Liver (tissue), 9 donors: ENCODE data around the gene GMFB. TPM values are rescaled to one million over a fixed set of nuclear protein-coding genes. Genes with fewer than 3 reads are reported as not detected.
"Not testable (repeated sequence)": the region's sequence is repeated elsewhere in the genome, so short reads cannot be mapped to it uniquely, and the experiment has no call there.

Source experiments
- DNase-seq: peaks from one replicate; pipeline ENCODE4 v3.0.0-alpha.2; 2017; ENCODE audit warnings: low spot score
- H3K27ac ChIP-seq, 2 donors: one replicate each; pipeline ENCODE4 v1.7.0; 2013; ENCODE audit warnings: inconsistent platforms in 2 of 2, low read length in 2 of 2, control low read depth in 1 of 2, low read depth in 1 of 2, mild to moderate bottlenecking in 1 of 2
- H3K27me3 ChIP-seq, 4 donors: one replicate each; pipeline versions ENCODE4 v1.6.1 to v1.7.0; 2013; ENCODE audit warnings: low read length in 3 of 4, inconsistent platforms in 1 of 4, mild to moderate bottlenecking in 1 of 4, moderate library complexity in 1 of 4; ENCODE audit not compliant: control insufficient read depth in 4 of 4, insufficient read depth in 4 of 4
- H3K36me3 ChIP-seq, 4 donors: one replicate each; pipeline versions ENCODE4 v1.6.1 to v1.7.0; 2013; ENCODE audit warnings: low read length in 3 of 4, mild to moderate bottlenecking in 3 of 4, low read depth in 1 of 4, moderate library complexity in 1 of 4; ENCODE audit not compliant: control insufficient read depth in 4 of 4, insufficient read depth in 3 of 4
- H3K4me1 ChIP-seq, 4 donors: one replicate each; pipeline versions ENCODE4 v1.6.1 to v1.7.0; 2013; ENCODE audit warnings: low read length in 3 of 4, mild to moderate bottlenecking in 3 of 4, moderate library complexity in 1 of 4; ENCODE audit not compliant: control insufficient read depth in 4 of 4, insufficient read depth in 4 of 4
- H3K4me3 ChIP-seq, 3 donors: one replicate each; pipeline versions ENCODE4 v1.6.1 to v1.7.0; 2013; ENCODE audit warnings: low read length in 3 of 3, control low read depth in 1 of 3, low read depth in 1 of 3, mild to moderate bottlenecking in 1 of 3
- H3K9ac ChIP-seq, 2 donors: one replicate each; pipeline ENCODE4 v1.7.0; 2013; ENCODE audit warnings: low read length in 2 of 2, mild to moderate bottlenecking in 2 of 2, moderate library complexity in 2 of 2, control low read depth in 1 of 2, low read depth in 1 of 2
- H3K9me3 ChIP-seq, 4 donors: one replicate each; pipeline versions ENCODE4 v1.6.1 to v1.7.0; 2013; ENCODE audit warnings: low read length in 3 of 4; ENCODE audit not compliant: control insufficient read depth in 4 of 4
- EGR1 ChIP-seq, 2 donors: IDR thresholded peaks; 2 replicates each; pipeline ENCODE4 v1.6.1; 2016 to 2018; ENCODE audit warnings: antibody characterized with exemption in 2 of 2, low read depth in 2 of 2
- FOXA1 ChIP-seq: IDR thresholded peaks from 2 replicates; pipeline ENCODE4 v1.6.1; 2016; ENCODE audit warnings: antibody characterized with exemption
- FOXA2 ChIP-seq: IDR thresholded peaks from 2 replicates; pipeline ENCODE4 v1.6.1; 2016; ENCODE audit warnings: antibody characterized with exemption
- GABPA ChIP-seq, 2 donors: IDR thresholded peaks in 1 of 2; conservative IDR thresholded peaks in 1 of 2; 2 replicates each; pipeline ENCODE4 v1.6.1; 2016; ENCODE audit warnings: antibody characterized with exemption in 2 of 2, mild to moderate bottlenecking in 1 of 2, moderate library complexity in 1 of 2
- HNF4A ChIP-seq, 2 donors: conservative IDR thresholded peaks; 2 replicates each; pipeline ENCODE4 v1.6.1; 2016; ENCODE audit warnings: antibody characterized with exemption in 2 of 2, mild to moderate bottlenecking in 2 of 2
- HNF4G ChIP-seq: IDR thresholded peaks from 2 replicates; pipeline ENCODE4 v1.6.1; 2016; ENCODE audit warnings: antibody characterized with exemption
- JUND ChIP-seq, 2 donors: IDR thresholded peaks; 2 replicates each; pipeline ENCODE4 v1.6.1; 2016; ENCODE audit warnings: antibody characterized with exemption in 2 of 2
- NR2F2 ChIP-seq: IDR thresholded peaks from 2 replicates; pipeline ENCODE4 v1.6.1; 2016; ENCODE audit warnings: antibody characterized with exemption
- RAD21 ChIP-seq, 2 donors: IDR thresholded peaks; 2 replicates each; pipeline ENCODE4 v1.6.1; 2016; ENCODE audit warnings: antibody characterized with exemption in 2 of 2, mild to moderate bottlenecking in 2 of 2
- RXRA ChIP-seq, 2 donors: IDR thresholded peaks; 2 replicates each; pipeline ENCODE4 v1.6.1; 2017 to 2018; ENCODE audit warnings: antibody characterized with exemption in 2 of 2, mild to moderate bottlenecking in 1 of 2
- SP1 ChIP-seq: IDR thresholded peaks from 2 replicates; pipeline ENCODE4 v1.6.1; 2018; ENCODE audit warnings: antibody characterized with exemption, mild to moderate bottlenecking
- TAF1 ChIP-seq: conservative IDR thresholded peaks from 2 replicates; pipeline ENCODE4 v1.6.1; 2016; ENCODE audit warnings: antibody characterized with exemption, mild to moderate bottlenecking
- YY1 ChIP-seq: IDR thresholded peaks from 2 replicates; pipeline ENCODE4 v1.6.1; 2016; ENCODE audit warnings: antibody characterized with exemption, mild to moderate bottlenecking
- WGBS: extraction: QIAGEN DNeasy Blood & Tissue Kit; methylation state at CpG from one replicate; pipeline ENCODE4 v1.1.7; 2013; 5-methylcytosine and 5-hydroxymethylcytosine counted together
- polyA plus RNA-seq, 2 donors: library from polyadenylated mRNA; stranded (reverse) in 1 of 2; unstranded in 1 of 2; fragments of 200-250 nt in 1 of 2; fragments of >200 nt in 1 of 2; fragmentation: Nextera tagmentation in 1 of 2; extraction: Ambion mirVana in 1 of 2; gene quantifications; one replicate each; pipeline versions ENCODE4 v1.2.1 to v1.2.3, GENCODE V29; 2013 to 2015
- total RNA-seq, 2 donors: library from RNA; depleted of rRNA; stranded (reverse); fragments of >200 nt; gene quantifications; one replicate each; pipeline ENCODE4 v1.2.3, GENCODE V29; 2014
- TF ChIP-seq, protein P1 (sequence below): IDR thresholded peaks from 2 replicates; pipeline ENCODE4 v1.6.1; 2016; ENCODE audit warnings: antibody characterized with exemption
- TF ChIP-seq, protein P2 (sequence below): IDR thresholded peaks from 2 replicates; pipeline ENCODE4 v1.6.1; 2016; ENCODE audit warnings: antibody characterized with exemption, mild to moderate bottlenecking
- TF ChIP-seq, protein P3 (sequence below): IDR thresholded peaks from 2 replicates; pipeline ENCODE4 v1.6.1; 2016; ENCODE audit warnings: antibody characterized with exemption
- TF ChIP-seq, protein P4 (sequence below): fragments of 150-350 bp; IDR thresholded peaks from 2 replicates; pipeline ENCODE4 v1.5.1; 2017; ENCODE audit warnings: improper control_type of control experiment, low read depth, low read length; ENCODE audit not compliant: missing input control
- TF ChIP-seq, protein P5 (sequence below): IDR thresholded peaks from 2 replicates; pipeline ENCODE4 v1.6.1; 2016; ENCODE audit warnings: antibody characterized with exemption
- donor health status: healthy.
- donor health status: healthy.
- donor health status: healthy.
- donor health status: healthy.
- donor health status: healthy.

Gene GMFB
- total and polyA plus RNA-seq, 4 donors: 13.3 to 26.3 (median 20.6) TPM

DNA sequence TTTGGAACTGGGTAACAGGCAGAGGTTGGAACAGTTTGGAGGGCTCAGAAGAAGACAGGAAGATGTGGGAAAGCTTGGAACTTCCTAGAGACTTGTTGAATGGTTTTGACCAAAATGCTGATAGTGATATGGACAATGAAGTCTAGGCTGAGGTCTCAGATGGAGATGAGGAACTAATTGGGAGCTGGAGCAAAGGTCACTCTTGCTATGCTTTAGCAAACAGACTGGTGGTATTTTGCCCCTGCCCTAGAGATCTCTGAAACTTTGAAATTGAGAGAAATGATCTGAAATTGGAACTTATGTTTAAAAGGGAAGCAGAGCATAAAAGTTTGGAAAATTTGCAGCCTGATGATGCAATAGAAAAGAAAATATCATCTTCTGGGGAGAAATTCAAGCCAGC is 30.2 kb downstream of the GMFB start:
- TF ChIP-seq HNF4A (conservative IDR thresholded peaks at IDR 0.05): peak; percentile 34 to 39
- TF ChIP-seq, protein P1, sequence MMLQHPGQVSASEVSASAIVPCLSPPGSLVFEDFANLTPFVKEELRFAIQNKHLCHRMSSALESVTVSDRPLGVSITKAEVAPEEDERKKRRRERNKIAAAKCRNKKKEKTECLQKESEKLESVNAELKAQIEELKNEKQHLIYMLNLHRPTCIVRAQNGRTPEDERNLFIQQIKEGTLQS: peak; percentile 28
- H3K27me3 ChIP-seq, H3K9ac ChIP-seq, H3K4me3 ChIP-seq, H3K27ac ChIP-seq, H3K9me3 ChIP-seq, H3K4me1 ChIP-seq, DNase-seq, H3K36me3 ChIP-seq: not testable (repeated sequence)

DNA sequence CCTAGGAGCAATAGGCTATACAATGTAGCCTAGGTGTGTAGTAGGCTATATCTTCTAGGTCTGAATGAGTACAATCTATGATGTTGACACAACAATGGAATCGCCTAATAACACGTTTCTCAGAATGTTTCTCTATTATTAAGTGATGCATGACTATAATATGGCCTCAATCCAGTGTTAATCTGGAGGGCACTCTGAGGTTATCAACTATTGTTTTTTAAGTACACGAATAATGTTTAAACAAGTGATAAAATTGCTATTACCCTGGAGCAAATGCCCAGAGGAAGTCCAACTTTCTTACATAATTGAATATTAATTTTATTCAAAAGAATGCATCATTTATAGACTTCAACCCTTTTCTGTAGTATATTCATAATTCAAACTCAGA is 31.2 kb downstream of the GMFB start:
- no peak for DNase-seq
- H3K36me3 ChIP-seq: no peaks in the 10 kb centered on the region
- no peak overlapping the region for H3K9ac ChIP-seq
- H3K27me3 ChIP-seq: peaks cover 0 to 2% (median 0%) of the 10 kb centered on the region in 4 donors
- H3K4me3 ChIP-seq: no peak overlapping the region
- no peaks in the 10 kb centered on the region for H3K9me3 ChIP-seq
- no peak for TF ChIP-seq NR2F2
- TF ChIP-seq GABPA (IDR thresholded peaks at IDR 0.05 in 1 of 2, conservative IDR thresholded peaks at IDR 0.05 in 1 of 2): no peak
- TF ChIP-seq, protein P2, sequence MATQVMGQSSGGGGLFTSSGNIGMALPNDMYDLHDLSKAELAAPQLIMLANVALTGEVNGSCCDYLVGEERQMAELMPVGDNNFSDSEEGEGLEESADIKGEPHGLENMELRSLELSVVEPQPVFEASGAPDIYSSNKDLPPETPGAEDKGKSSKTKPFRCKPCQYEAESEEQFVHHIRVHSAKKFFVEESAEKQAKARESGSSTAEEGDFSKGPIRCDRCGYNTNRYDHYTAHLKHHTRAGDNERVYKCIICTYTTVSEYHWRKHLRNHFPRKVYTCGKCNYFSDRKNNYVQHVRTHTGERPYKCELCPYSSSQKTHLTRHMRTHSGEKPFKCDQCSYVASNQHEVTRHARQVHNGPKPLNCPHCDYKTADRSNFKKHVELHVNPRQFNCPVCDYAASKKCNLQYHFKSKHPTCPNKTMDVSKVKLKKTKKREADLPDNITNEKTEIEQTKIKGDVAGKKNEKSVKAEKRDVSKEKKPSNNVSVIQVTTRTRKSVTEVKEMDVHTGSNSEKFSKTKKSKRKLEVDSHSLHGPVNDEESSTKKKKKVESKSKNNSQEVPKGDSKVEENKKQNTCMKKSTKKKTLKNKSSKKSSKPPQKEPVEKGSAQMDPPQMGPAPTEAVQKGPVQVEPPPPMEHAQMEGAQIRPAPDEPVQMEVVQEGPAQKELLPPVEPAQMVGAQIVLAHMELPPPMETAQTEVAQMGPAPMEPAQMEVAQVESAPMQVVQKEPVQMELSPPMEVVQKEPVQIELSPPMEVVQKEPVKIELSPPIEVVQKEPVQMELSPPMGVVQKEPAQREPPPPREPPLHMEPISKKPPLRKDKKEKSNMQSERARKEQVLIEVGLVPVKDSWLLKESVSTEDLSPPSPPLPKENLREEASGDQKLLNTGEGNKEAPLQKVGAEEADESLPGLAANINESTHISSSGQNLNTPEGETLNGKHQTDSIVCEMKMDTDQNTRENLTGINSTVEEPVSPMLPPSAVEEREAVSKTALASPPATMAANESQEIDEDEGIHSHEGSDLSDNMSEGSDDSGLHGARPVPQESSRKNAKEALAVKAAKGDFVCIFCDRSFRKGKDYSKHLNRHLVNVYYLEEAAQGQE: no peak
- no peak for TF ChIP-seq HNF4G
- TF ChIP-seq, protein P3, sequence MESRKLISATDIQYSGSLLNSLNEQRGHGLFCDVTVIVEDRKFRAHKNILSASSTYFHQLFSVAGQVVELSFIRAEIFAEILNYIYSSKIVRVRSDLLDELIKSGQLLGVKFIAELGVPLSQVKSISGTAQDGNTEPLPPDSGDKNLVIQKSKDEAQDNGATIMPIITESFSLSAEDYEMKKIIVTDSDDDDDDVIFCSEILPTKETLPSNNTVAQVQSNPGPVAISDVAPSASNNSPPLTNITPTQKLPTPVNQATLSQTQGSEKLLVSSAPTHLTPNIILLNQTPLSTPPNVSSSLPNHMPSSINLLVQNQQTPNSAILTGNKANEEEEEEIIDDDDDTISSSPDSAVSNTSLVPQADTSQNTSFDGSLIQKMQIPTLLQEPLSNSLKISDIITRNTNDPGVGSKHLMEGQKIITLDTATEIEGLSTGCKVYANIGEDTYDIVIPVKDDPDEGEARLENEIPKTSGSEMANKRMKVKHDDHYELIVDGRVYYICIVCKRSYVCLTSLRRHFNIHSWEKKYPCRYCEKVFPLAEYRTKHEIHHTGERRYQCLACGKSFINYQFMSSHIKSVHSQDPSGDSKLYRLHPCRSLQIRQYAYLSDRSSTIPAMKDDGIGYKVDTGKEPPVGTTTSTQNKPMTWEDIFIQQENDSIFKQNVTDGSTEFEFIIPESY: no peak
- no peak for TF ChIP-seq JUND (IDR thresholded peaks at IDR 0.05)
- no peak for TF ChIP-seq HNF4A (conservative IDR thresholded peaks at IDR 0.05)
- TF ChIP-seq EGR1 (IDR thresholded peaks at IDR 0.05; ENCODE audit: low read depth in 2 of 2): no peak
- TF ChIP-seq, protein P4, sequence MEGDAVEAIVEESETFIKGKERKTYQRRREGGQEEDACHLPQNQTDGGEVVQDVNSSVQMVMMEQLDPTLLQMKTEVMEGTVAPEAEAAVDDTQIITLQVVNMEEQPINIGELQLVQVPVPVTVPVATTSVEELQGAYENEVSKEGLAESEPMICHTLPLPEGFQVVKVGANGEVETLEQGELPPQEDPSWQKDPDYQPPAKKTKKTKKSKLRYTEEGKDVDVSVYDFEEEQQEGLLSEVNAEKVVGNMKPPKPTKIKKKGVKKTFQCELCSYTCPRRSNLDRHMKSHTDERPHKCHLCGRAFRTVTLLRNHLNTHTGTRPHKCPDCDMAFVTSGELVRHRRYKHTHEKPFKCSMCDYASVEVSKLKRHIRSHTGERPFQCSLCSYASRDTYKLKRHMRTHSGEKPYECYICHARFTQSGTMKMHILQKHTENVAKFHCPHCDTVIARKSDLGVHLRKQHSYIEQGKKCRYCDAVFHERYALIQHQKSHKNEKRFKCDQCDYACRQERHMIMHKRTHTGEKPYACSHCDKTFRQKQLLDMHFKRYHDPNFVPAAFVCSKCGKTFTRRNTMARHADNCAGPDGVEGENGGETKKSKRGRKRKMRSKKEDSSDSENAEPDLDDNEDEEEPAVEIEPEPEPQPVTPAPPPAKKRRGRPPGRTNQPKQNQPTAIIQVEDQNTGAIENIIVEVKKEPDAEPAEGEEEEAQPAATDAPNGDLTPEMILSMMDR: no peak
- TF ChIP-seq FOXA2: no peak
- TF ChIP-seq RXRA (IDR thresholded peaks at IDR 0.05): no peak
- TF ChIP-seq TAF1: no peak
- TF ChIP-seq, protein P5, sequence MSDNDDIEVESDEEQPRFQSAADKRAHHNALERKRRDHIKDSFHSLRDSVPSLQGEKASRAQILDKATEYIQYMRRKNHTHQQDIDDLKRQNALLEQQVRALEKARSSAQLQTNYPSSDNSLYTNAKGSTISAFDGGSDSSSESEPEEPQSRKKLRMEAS: no peak
- no peak for TF ChIP-seq FOXA1
- no peak for TF ChIP-seq RAD21 (IDR thresholded peaks at IDR 0.05)
- TF ChIP-seq SP1: no peak
- no peak for TF ChIP-seq YY1
- TF ChIP-seq, protein P1: no peak
- 35% methylated on average over 3 of the region's 3 CpGs for WGBS
- H3K4me1 ChIP-seq: peaks cover 0 to 5% (median 2%) of the 10 kb centered on the region in 4 donors
- no peak overlapping the region for H3K27ac ChIP-seq

DNA sequence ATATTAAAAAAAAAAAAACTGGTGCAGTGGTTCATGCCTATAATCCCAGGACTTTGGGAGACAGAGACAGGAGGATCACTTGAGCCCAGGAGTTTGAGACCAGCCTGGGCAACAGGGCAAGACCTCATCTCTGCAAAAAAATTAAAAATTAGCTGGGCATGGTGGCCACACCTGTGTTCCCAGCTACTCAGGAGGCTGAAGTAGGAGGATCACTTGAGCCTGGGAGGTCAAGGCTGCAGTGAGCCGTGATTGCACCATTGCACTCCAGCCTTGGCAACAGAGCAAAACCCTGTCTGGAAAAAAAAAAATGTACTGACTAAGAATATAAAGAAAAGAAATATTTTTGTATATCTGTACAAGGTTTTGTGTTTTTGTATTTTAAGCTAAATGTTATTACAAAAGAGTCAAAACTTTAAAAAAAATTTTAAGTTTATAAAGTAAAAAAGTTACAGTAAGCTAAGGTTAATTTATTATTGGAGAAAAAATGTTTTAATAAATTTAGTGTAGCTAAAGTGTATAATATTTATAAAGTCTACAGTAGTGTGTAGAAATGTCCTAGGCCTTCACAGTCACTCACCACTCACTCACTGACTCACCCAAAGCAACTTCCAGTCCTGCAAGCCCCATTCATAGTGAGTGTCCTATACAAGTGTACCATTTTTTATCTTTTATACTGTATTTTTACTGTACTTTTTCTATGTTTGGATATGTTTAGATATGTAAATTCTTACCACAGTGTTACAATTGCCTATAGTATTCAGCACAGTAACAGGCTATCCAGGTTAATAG is 31.8 kb downstream of the GMFB start:
- not testable (repeated sequence) for H3K9ac ChIP-seq, H3K27ac ChIP-seq, H3K36me3 ChIP-seq, H3K4me3 ChIP-seq, H3K9me3 ChIP-seq, DNase-seq, H3K4me1 ChIP-seq, H3K27me3 ChIP-seq
- 80% methylated on average over 1 of the region's 1 CpG for WGBS
